IPS-NIHi11 (cell line): ENCODE results near the gene FNDC3B.
"Not testable (repeated sequence)": the region's sequence is repeated elsewhere in the genome, so short reads cannot be mapped to it uniquely, and the experiment has no call there.

ENCODE experiments used
- DNase-seq: peaks from one replicate; pipeline ENCODE4 v3.0.0; 2012; ENCODE audit warnings: mixed read lengths, low spot score

Gene FNDC3B

GRCh38 chr3:172365028-172365567 is 325.7 kb downstream of the FNDC3B start:
- DNase-seq, result no peak

- DNase-seq, result no peak
These were observed 328.1 kb downstream of the FNDC3B start for GRCh38 chr3:172367205-172368105.

- not testable (repeated sequence) for DNase-seq
These were observed 329.2 kb downstream of the FNDC3B start for GRCh38 chr3:172368556-172368955.

- DNase-seq, result no peak
These were observed 330.3 kb downstream of the FNDC3B start for GRCh38 chr3:172369590-172370259.

- no peak for DNase-seq
These were observed 331.0 kb downstream of the FNDC3B start for GRCh38 chr3:172370419-172370818.

- DNase-seq, result no peak
These were observed 332.2 kb downstream of the FNDC3B start for GRCh38 chr3:172371544-172371943.

GRCh38 chr3:172372895-172373294 is 333.5 kb downstream of the FNDC3B start:
- no peak for DNase-seq

- DNase-seq, result no peak
These were observed 334.5 kb downstream of the FNDC3B start for GRCh38 chr3:172373912-172374311.

- no peak for DNase-seq
These were observed 335.9 kb downstream of the FNDC3B start for GRCh38 chr3:172375206-172375850.

GRCh38 chr3:172376402-172376801 is 337.0 kb downstream of the FNDC3B start:
- DNase-seq, result no peak

- no peak for DNase-seq
These were observed 337.5 kb downstream of the FNDC3B start for GRCh38 chr3:172376881-172377280.

GRCh38 chr3:172378439-172378838 is 339.1 kb downstream of the FNDC3B start:
- no peak for DNase-seq

GRCh38 chr3:172379372-172379771 is 340.0 kb downstream of the FNDC3B start:
- no peak for DNase-seq

GRCh38 chr3:172380632-172381031 is 341.3 kb downstream of the FNDC3B start:
- DNase-seq, result no peak

GRCh38 chr3:172383306-172383796 is 344.0 kb downstream of the FNDC3B start:
- no peak for DNase-seq

GRCh38 chr3:172384836-172385235 is 345.5 kb downstream of the FNDC3B start:
- DNase-seq, result no peak

GRCh38 chr3:172387728-172388127 is 348.4 kb downstream of the FNDC3B start:
- no peak for DNase-seq

GRCh38 chr3:172388412-172389078 is 349.2 kb downstream of the FNDC3B start:
- DNase-seq, result no peak

GRCh38 chr3:172390792-172391191 is 351.4 kb downstream of the FNDC3B start:
- DNase-seq, result no peak

- DNase-seq, result no peak
These were observed 352.4 kb downstream of the FNDC3B start for GRCh38 chr3:172391592-172392302.

- no peak for DNase-seq
These were observed 355.3 kb downstream of the FNDC3B start for GRCh38 chr3:172394692-172395091.
